GM06990 (cell line): ENCODE measurements around the gene IL1R1.

ENCODE experiments used
- DNase-seq: peaks from one replicate; pipeline ENCODE4 v3.0.0-alpha.2; 2011; ENCODE audit not compliant: insufficient read length; ENCODE audit errors: extremely low read depth
- H3K27me3 ChIP-seq: replicated peaks from 2 replicates; pipeline ENCODE4 v1.6.0; 2011; ENCODE audit warnings: low read length; ENCODE audit not compliant: control insufficient read depth, insufficient read depth
- H3K36me3 ChIP-seq: 2 replicates; pipeline ENCODE4 v1.5.1; 2011; ENCODE audit warnings: low read length; ENCODE audit not compliant: control insufficient read depth, insufficient read depth
- H3K4me3 ChIP-seq: replicated peaks from 2 replicates; pipeline ENCODE4 v1.5.1; 2011; ENCODE audit warnings: low read depth, mild to moderate bottlenecking, control low read depth, low read length
- CTCF ChIP-seq: IDR thresholded peaks from 2 replicates; pipeline ENCODE4 v1.5.1; 2011; ENCODE audit warnings: low read length, control low read depth, mild to moderate bottlenecking, inconsistent platforms; ENCODE audit not compliant: insufficient read depth, poor library complexity, severe bottlenecking

IL1R1 gene

DNA sequence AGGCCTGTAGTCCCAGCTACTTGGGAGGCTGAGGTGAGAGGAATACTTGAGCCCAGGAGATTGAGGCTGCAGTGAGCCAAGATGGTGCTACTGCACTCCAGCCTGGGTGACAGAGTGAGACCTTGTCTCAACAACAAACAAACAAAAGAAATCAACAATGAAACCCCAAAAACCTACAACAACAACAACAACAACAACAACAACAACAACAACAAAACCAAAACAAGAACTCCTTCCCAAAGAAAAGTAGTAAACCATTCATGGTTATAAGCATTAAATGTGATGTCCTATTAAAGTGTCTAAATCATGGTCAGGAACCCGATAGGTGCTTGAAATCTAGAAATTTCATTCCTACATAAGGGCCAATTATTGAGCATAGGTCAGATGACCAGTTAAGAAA lies 13.5 kb upstream of the IL1R1 start:
- no peak for DNase-seq
- no peak for TF ChIP-seq CTCF
- Histone ChIP-seq H3K36me3 (no peaks in the 10 kb centered on the region), H3K4me3 (no peak overlapping the region), H3K27me3 (no peaks in the 10 kb centered on the region)

GRCh38 chr2:102129951-102130646 lies 12.4 kb upstream of the IL1R1 start:
- DNase-seq: no peak
- TF ChIP-seq CTCF: no peak
- no peak overlapping the region for H3K4me3 ChIP-seq
- H3K36me3 ChIP-seq: no peaks in the 10 kb centered on the region
- no peaks in the 10 kb centered on the region for H3K27me3 ChIP-seq

- H3K4me3 ChIP-seq: no peak overlapping the region
- H3K27me3 ChIP-seq: no peaks in the 10 kb centered on the region
- no peak for DNase-seq
These were observed 11.9 kb upstream of the IL1R1 start for GRCh38 chr2:102130647-102130991.

GRCh38 chr2:102131564-102131963 lies 11.0 kb upstream of the IL1R1 start:
- no peak for DNase-seq
- Histone ChIP-seq H3K27me3 (no peaks in the 10 kb centered on the region), H3K36me3 (no peaks in the 10 kb centered on the region), H3K4me3 (no peak overlapping the region)
- no peak for TF ChIP-seq CTCF

More at GRCh38 chr2:102130647-102130991, 11.9 kb upstream of the IL1R1 start:
- TF ChIP-seq CTCF: no peak
- H3K36me3 ChIP-seq: no peaks in the 10 kb centered on the region

GRCh38 chr2:102137138-102137537 lies 5.4 kb upstream of the IL1R1 start:
- no peak for DNase-seq
- Histone ChIP-seq H3K4me3 (no peak overlapping the region), H3K36me3 (no peaks in the 10 kb centered on the region), H3K27me3 (no peaks in the 10 kb centered on the region)
- no peak for TF ChIP-seq CTCF

DNA sequence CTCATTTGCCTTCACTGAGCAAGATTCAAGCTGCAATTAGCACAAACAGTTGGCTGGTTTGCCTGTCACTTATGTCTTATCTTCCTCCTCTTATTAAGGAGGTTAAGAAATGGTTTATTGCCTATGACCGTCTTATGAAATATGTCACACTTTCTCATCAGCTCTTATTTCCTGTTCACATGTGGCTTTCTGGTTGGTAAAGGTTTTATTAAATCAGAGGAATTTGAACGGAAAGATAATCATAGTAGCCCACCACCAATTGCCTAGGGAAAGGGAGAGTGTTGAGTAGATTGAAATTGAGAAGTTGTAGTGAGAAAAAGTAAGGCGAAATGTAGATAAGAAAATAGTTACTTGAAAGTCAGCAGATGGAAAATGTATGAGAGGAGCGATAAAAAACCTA lies 4.2 kb upstream of the IL1R1 start:
- Histone ChIP-seq H3K36me3 (no peaks in the 10 kb centered on the region), H3K4me3 (no peak overlapping the region), H3K27me3 (no peaks in the 10 kb centered on the region)
- TF ChIP-seq CTCF: no peak
- no peak for DNase-seq
